ENCODE measurements around the gene UGT1A7.

Gene UGT1A7

DNA sequence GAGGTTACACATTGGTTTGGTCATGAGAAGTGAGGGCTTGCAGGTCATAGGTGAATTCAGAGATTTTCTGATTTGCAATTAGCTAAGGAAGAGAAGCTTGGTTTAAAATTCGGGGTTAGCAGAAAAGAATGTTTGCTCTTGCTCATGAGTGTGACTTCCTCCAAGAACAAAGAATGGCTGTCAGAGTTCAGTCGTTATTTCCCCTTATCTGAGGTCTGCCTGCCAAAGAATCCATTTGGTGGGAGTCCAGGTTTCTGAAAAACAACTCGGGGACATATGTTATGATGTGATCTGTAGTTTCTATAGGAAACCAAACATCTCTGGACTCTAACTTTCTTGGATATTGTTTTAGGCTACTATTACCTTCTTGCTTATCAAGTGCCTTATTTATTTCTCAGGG is 7.8 kb downstream of the UGT1A7 start:
- TF ChIP-seq, protein P1, sequence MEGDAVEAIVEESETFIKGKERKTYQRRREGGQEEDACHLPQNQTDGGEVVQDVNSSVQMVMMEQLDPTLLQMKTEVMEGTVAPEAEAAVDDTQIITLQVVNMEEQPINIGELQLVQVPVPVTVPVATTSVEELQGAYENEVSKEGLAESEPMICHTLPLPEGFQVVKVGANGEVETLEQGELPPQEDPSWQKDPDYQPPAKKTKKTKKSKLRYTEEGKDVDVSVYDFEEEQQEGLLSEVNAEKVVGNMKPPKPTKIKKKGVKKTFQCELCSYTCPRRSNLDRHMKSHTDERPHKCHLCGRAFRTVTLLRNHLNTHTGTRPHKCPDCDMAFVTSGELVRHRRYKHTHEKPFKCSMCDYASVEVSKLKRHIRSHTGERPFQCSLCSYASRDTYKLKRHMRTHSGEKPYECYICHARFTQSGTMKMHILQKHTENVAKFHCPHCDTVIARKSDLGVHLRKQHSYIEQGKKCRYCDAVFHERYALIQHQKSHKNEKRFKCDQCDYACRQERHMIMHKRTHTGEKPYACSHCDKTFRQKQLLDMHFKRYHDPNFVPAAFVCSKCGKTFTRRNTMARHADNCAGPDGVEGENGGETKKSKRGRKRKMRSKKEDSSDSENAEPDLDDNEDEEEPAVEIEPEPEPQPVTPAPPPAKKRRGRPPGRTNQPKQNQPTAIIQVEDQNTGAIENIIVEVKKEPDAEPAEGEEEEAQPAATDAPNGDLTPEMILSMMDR (IDR thresholded peaks at IDR 0.05; ENCODE audit: control insufficient read depth, insufficient read depth, low read depth, low read length, missing control alignments), result no peak
- no peak for DNase-seq (ENCODE audit: low read depth)
- no peak overlapping the region for H3K4me3 ChIP-seq (ENCODE audit: control insufficient read depth, low read depth, low read length)

DNA sequence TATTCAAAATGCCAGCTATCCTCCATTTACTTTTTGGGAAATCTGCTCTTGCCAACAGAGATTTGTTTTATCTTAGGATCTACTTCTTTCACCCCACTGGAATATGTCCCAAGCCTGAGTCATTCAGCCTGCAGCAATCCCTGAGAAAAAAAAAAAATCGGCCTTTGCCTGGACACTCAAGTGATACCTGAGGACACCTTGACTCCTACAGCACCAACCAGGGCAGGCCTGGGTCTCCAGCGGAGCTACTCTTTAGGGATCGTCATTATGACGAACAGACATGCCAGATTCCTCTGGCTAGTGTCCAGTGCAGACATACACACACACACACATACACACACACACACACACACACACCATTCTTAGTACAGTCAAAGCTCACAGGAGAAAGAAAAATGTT is 8.7 kb downstream of the UGT1A7 start:
- no peak overlapping the region for H3K4me3 ChIP-seq (ENCODE audit: control insufficient read depth, low read depth, low read length)
- TF ChIP-seq, protein P1 (IDR thresholded peaks at IDR 0.05; ENCODE audit: control insufficient read depth, insufficient read depth, low read depth, low read length, missing control alignments), result no peak
- no peak for DNase-seq (ENCODE audit: low read depth)

DNA sequence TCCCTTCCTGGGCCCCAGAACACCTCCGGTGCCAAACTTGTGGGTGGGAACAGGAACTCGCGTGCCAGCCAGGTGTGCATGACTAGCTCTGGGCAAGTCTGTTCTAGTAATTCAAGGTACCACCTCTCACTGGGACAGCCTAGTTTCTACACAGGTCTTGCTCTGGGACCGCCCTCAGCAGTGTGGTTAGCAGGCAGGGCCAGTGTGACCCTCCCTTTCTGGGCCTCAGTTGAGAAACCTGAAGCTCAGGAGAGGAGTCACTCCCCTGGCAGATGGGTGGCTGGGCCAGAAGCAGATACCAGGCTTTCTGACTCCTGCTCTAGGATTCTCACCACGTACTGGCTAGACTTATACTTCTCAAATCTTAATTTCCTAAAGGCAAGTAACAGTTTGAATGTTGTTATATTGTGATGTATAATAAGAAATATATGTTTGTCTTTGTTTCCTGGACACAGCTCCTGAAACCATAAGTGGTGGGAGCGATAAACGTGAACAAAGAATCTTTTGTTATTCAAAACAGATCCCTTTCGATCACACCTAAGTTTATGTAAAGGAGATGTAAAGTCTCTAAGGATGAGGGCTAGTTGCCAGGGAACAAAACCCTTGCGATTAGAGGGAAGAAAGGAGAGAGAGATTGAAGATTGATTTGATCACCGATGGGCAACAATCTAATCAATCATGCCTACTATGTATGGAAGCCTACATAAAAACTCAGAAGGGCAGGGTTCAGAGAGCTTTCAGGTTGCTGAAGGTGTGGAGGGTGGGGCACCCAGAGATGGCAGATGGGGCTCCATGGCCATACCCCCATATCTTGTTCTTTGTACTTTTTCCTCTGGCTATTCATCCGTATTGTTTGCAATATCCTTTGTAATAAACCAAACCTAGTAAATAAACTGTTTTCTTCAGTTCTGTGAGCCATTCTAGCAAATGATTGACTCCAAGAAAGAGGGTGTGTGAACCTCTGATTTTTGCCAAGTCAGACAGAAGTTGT is 10.0 kb downstream of the UGT1A7 start:
- H3K4me3 ChIP-seq (ENCODE audit: control insufficient read depth, low read depth, low read length), result no peak overlapping the region
- TF ChIP-seq, protein P1 (IDR thresholded peaks at IDR 0.05; ENCODE audit: control insufficient read depth, insufficient read depth, low read depth, low read length, missing control alignments), result no peak
- no peak for DNase-seq (ENCODE audit: low read depth)

DNA sequence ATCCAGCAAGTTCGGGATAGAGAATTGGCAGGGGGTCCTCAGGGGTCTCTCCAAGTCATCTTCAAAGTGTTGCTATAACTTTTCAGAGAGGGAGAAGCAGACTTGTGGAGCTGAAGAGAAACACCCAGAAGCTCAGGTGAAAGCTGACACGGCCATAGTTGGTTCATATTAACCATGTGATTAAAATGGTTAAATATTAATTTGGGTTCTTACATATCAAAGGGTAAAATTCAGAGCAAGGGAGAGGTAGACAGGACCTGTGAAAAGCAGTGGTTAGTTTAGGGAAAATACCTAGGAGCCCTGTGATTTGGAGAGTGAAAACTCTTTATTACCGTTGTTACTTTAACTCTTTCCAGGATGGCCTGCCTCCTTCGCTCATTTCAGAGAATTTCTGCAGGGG is 10.9 kb downstream of the UGT1A7 start, which contains the start of gene UGT1A6:
Gene UGT1A6, plus strand, starts transcription at position 243 of the 400 bp plus-strand sequence. Its CDS starts 115 bp downstream, at position 358.
- no peak for DNase-seq (ENCODE audit: low read depth)
- TF ChIP-seq, protein P1 (IDR thresholded peaks at IDR 0.05; ENCODE audit: control insufficient read depth, insufficient read depth, low read depth, low read length, missing control alignments), result no peak
- no peak within 1 kb of the TSS for H3K4me3 ChIP-seq (ENCODE audit: control insufficient read depth, low read depth, low read length)

DNA sequence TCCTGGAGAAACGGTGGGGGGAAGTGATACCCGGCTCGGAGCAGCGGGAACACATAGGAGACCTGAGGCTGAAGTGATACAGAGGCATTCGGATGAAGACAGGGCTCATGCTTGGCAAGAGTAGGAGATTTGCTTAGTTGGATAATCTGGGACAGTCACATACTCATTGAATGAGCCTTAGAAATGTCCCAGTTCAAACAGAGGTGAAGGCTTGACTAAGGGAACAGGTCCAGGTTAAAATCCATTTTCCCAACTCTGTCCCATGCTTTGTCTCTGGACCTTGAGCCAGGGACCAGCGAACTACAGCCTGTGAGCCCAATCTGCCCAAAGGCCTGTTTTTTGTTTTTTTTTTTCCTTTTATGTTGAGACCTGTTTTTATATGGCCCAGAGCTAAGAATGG is 12.3 kb downstream of the UGT1A7 start:
- TF ChIP-seq, protein P1 (IDR thresholded peaks at IDR 0.05; ENCODE audit: control insufficient read depth, insufficient read depth, low read depth, low read length, missing control alignments), result no peak
- H3K4me3 ChIP-seq (ENCODE audit: control insufficient read depth, low read depth, low read length), result no peak overlapping the region
- DNase-seq (ENCODE audit: low read depth), result no peak

DNA sequence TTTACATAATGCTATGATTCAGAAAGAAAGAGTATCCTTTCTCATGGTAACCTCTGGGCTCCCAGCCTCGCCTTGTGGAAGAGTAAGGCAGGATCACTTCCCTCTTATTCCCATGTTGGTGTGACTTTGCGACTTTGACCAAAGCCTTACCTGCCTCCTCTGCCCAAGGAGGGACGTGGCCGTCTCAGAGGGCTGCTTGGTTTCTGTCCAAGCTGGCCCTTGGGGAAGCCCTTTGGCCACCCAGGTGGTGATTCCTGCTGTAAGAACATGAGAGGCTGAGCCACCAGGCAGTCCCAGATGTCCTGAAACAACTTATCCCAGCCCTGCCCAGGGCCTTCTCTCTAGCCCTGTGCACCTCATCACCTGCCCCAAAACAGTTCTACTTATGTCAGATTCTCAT is 17.0 kb downstream of the UGT1A7 start:
- H3K4me3 ChIP-seq (ENCODE audit: control insufficient read depth, low read depth, low read length), result no peak overlapping the region
- TF ChIP-seq, protein P1 (IDR thresholded peaks at IDR 0.05; ENCODE audit: control insufficient read depth, insufficient read depth, low read depth, low read length, missing control alignments), result no peak
- DNase-seq (ENCODE audit: low read depth), result no peak
